SH-SY5Y (cell line): ENCODE data around the gene GH1.

Source experiments
- GATA2 ChIP-seq: IDR thresholded peaks from 2 replicates; pipeline ENCODE4 v1.6.1; 2011; ENCODE audit warnings: mild to moderate bottlenecking, low read depth, low read length
- GATA3 ChIP-seq: IDR thresholded peaks from 2 replicates; pipeline ENCODE4 v1.6.1; 2011; ENCODE audit warnings: low read depth, mild to moderate bottlenecking, low read length, moderate library complexity

GRCh38 chr17:63966646-63967264, 48.1 kb upstream of the GH1 start:
- TF ChIP-seq GATA3 (no peak), GATA2 (no peak)
